Measurements from ENCODE around the gene SCUBE1. TPM values are rescaled to one million over a fixed set of nuclear protein-coding genes. Genes with fewer than 3 reads are reported as not detected.

SCUBE1 gene
- total RNA-seq, 1 donor from 2014 or later = 0.91 TPM

GRCh38 chr22:43274595-43275240 lies 68.5 kb downstream of the SCUBE1 start:
- no peak overlapping the region for H3K4me3 Mint-ChIP-seq (ENCODE audit: unreplicated experiment)
- no peak overlapping the region for H3K27ac Mint-ChIP-seq (ENCODE audit: unreplicated experiment)
- no peak for TF ChIP-seq CTCF (IDR thresholded peaks at IDR 0.05)
- H3K4me1 Mint-ChIP-seq (ENCODE audit: unreplicated experiment) = peaks cover 3% of the 10 kb centered on the region
- H3K9me3 Mint-ChIP-seq (ENCODE audit: unreplicated experiment) = no peaks in the 10 kb centered on the region
- H3K27me3 Mint-ChIP-seq (ENCODE audit: unreplicated experiment) = peaks cover 22% of the 10 kb centered on the region
- H3K36me3 Mint-ChIP-seq (ENCODE audit: unreplicated experiment) = no peaks in the 10 kb centered on the region
- no peak for DNase-seq (ENCODE audit: extremely low spot score, unreplicated experiment)

GRCh38 chr22:43273902-43274484 lies 69.2 kb downstream of the SCUBE1 start:
- Mint-ChIP-seq H3K27ac (ENCODE audit: unreplicated experiment) (no peak overlapping the region), H3K4me1 (ENCODE audit: unreplicated experiment) (peaks cover 3% of the 10 kb centered on the region), H3K4me3 (ENCODE audit: unreplicated experiment) (no peak overlapping the region), H3K27me3 (ENCODE audit: unreplicated experiment) (peaks cover 28% of the 10 kb centered on the region), H3K9me3 (ENCODE audit: unreplicated experiment) (no peaks in the 10 kb centered on the region), H3K36me3 (ENCODE audit: unreplicated experiment) (no peaks in the 10 kb centered on the region)
- DNase-seq (ENCODE audit: extremely low spot score, unreplicated experiment) = no peak
- TF ChIP-seq CTCF (IDR thresholded peaks at IDR 0.05) = peak; percentile 77

GRCh38 chr22:43272869-43273318 lies 70.3 kb downstream of the SCUBE1 start:
- peaks cover 3% of the 10 kb centered on the region for H3K4me1 Mint-ChIP-seq (ENCODE audit: unreplicated experiment)
- TF ChIP-seq CTCF (IDR thresholded peaks at IDR 0.05) = no peak
- peaks cover 33% of the 10 kb centered on the region for H3K27me3 Mint-ChIP-seq (ENCODE audit: unreplicated experiment)

GRCh38 chr22:43272301-43272700 lies 70.9 kb downstream of the SCUBE1 start:
- H3K36me3 Mint-ChIP-seq (ENCODE audit: unreplicated experiment) = no peaks in the 10 kb centered on the region
- H3K4me3 Mint-ChIP-seq (ENCODE audit: unreplicated experiment) = no peak overlapping the region
- peaks cover 34% of the 10 kb centered on the region for H3K27me3 Mint-ChIP-seq (ENCODE audit: unreplicated experiment)
- TF ChIP-seq CTCF (IDR thresholded peaks at IDR 0.05) = no peak
- no peaks in the 10 kb centered on the region for H3K9me3 Mint-ChIP-seq (ENCODE audit: unreplicated experiment)
- DNase-seq (ENCODE audit: extremely low spot score, unreplicated experiment) = no peak
- peaks cover 3% of the 10 kb centered on the region for H3K4me1 Mint-ChIP-seq (ENCODE audit: unreplicated experiment)
- H3K27ac Mint-ChIP-seq (ENCODE audit: unreplicated experiment) = no peak overlapping the region

More at GRCh38 chr22:43272869-43273318, 70.3 kb downstream of the SCUBE1 start:
- H3K36me3 Mint-ChIP-seq (ENCODE audit: unreplicated experiment) = no peaks in the 10 kb centered on the region
- no peaks in the 10 kb centered on the region for H3K9me3 Mint-ChIP-seq (ENCODE audit: unreplicated experiment)
- H3K4me3 Mint-ChIP-seq (ENCODE audit: unreplicated experiment) = no peak overlapping the region
- DNase-seq (ENCODE audit: extremely low spot score, unreplicated experiment) = no peak
- H3K27ac Mint-ChIP-seq (ENCODE audit: unreplicated experiment) = no peak overlapping the region

GRCh38 chr22:43270949-43271348 lies 72.2 kb downstream of the SCUBE1 start:
- no peak for TF ChIP-seq CTCF (IDR thresholded peaks at IDR 0.05)
- Mint-ChIP-seq H3K27ac (ENCODE audit: unreplicated experiment) (no peak overlapping the region), H3K4me3 (ENCODE audit: unreplicated experiment) (no peak overlapping the region), H3K36me3 (ENCODE audit: unreplicated experiment) (no peaks in the 10 kb centered on the region), H3K9me3 (ENCODE audit: unreplicated experiment) (no peaks in the 10 kb centered on the region), H3K4me1 (ENCODE audit: unreplicated experiment) (peaks cover 3% of the 10 kb centered on the region), H3K27me3 (ENCODE audit: unreplicated experiment) (peaks cover 38% of the 10 kb centered on the region)
- DNase-seq (ENCODE audit: extremely low spot score, unreplicated experiment) = no peak
